GM18909 (cell line): ENCODE measurements around the gene CDK5RAP3.
"Not testable (repeated sequence)": the region's sequence is repeated elsewhere in the genome, so short reads cannot be mapped to it uniquely, and the experiment has no call there.

ENCODE experiments used
- ATAC-seq: cut with Tn5 transposase; IDR thresholded peaks from one replicate; pipeline ENCODE4 v1.9.1; 2021; ENCODE audit warnings: mild to moderate bottlenecking; ENCODE audit not compliant: unreplicated experiment, poor library complexity

The CDK5RAP3 gene

DNA sequence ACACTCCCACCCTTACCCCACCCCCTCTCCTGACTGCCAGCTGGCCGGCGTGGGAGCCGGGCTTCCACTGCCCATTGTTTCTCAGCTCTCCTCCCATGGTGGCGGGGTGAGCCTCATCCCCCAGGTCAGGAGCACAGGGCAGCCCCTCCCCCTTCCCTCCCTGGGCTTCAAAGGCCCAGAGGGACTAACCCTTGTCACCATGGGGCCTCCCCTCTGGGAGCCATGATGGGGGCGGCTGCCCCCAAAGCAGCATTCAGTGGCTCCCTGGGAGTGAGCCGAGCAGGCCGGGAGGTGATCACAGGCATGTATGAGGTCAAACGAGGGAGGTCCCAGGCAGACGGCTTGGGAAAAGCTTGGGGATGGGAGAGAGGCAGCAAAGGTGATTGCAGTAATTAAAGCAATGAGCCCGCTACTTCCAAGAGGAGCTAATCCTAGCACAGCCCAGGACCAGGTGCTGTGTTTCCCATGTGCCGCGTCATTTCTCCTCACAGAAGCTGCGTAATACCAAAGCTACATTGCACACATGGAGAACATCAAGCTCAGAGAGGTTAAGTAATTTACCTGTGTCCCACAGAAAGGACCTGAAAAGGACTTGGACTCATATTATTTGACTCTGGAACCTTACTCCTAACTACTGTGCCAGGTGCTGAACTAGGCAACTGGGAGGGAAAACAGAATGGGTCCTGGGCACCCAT lies 24.5 kb downstream of the CDK5RAP3 start:
- ATAC-seq = no peak

- no peak for ATAC-seq
Observed at GRCh38 chr17:47996201-47996600, 25.3 kb downstream of the CDK5RAP3 start.

DNA sequence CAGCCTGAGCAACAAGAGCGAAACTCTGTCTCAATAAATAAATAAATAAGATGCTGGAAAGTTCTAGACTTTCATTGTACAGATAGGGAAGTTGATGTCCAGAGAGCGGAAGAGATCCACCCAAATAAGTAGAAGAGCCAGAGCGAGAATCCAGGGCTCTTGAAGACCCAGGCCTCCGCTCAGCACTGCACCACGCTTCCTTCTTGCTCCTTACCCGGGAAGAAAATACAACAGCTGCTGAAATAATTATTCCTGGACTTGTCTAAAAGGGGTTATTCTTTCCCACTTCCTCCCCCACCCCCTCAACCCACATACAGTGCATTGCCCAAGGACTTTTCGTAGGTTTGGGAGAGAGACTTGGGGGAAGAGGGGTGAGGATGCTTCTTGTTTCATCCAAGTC lies 26.7 kb downstream of the CDK5RAP3 start:
- no peak for ATAC-seq

DNA sequence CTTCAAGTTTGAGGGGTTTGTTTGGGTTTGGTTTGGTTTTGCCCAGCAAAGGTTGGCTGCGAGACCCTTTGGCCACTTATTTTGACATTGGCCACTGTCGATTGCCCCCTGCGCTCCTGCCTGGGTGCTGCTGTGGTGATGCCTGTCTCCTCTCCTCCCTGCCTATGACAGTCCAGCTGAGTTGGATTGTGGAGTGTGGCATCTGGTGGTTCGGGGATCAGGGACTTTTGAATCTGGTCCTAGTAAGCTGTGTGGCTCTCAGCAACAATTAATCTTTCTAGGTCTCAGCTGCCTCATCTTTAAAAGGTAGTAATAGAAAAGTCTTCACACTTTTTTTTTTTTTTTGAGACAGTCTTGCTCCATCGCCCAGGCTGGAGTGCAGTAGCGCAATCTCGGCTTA lies 27.1 kb downstream of the CDK5RAP3 start:
- no peak for ATAC-seq

DNA sequence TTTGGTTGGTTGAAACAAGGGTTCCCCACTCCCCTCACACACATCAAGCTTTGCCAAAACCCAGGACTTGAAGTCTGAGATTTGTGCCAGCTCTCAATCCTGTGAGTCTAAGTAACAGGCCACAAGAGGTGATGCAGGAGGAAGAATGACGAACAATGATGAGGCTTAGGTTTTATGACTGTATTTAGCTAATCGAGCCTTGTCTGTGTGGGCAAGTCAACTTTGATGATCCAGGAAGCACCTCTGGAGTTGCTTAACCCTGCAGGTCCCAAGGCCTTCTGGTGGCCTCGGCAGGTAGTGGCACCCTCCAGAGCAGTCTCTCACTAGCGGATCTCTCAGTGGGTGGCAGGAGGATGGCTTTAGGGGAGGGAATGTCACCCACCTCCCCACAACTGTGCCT lies 28.7 kb downstream of the CDK5RAP3 start:
- no peak for ATAC-seq

GRCh38 chr17:48001197-48001596 lies 30.3 kb downstream of the CDK5RAP3 start:
- no peak for ATAC-seq

- not testable (repeated sequence) for ATAC-seq
Observed at GRCh38 chr17:48001657-48002056, 30.7 kb downstream of the CDK5RAP3 start.

DNA sequence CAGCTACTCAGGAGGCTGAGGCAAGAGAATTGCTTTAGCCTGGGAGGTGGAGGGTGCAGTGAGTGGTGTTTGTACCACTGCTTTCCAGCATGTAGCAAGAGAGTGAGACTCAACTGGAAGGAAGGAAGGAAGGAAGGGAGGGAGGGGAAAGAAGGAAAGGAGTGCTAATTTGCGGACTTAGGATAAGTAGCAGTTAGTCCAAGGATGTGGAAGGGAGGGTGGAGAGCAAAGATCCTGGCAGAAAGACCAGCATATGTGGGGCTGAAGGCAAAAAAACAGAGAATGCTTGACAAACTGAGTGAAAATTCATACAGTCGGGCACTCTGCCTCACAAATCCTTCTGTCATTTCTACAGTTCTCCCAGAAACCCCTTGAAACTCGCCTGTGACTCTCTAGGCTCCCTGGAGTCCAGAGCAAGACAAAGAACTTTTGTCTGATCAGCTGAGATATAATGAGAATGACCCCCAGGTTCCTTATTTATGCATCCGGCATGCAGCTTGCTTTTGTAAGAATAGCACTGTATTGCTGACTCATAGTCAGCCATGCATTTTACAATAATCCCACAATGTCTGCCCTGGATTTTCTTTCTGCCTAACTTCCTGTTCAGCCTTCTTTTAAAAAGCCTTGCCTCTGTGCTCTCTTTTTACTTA lies 31.5 kb downstream of the CDK5RAP3 start:
- no peak for ATAC-seq

- no peak for ATAC-seq
Observed at GRCh38 chr17:48002916-48003416, 32.1 kb downstream of the CDK5RAP3 start.

- no peak for ATAC-seq
Observed at GRCh38 chr17:48003417-48004151, 32.7 kb downstream of the CDK5RAP3 start.

GRCh38 chr17:48004983-48005382 lies 34.1 kb downstream of the CDK5RAP3 start:
- ATAC-seq = no peak

DNA sequence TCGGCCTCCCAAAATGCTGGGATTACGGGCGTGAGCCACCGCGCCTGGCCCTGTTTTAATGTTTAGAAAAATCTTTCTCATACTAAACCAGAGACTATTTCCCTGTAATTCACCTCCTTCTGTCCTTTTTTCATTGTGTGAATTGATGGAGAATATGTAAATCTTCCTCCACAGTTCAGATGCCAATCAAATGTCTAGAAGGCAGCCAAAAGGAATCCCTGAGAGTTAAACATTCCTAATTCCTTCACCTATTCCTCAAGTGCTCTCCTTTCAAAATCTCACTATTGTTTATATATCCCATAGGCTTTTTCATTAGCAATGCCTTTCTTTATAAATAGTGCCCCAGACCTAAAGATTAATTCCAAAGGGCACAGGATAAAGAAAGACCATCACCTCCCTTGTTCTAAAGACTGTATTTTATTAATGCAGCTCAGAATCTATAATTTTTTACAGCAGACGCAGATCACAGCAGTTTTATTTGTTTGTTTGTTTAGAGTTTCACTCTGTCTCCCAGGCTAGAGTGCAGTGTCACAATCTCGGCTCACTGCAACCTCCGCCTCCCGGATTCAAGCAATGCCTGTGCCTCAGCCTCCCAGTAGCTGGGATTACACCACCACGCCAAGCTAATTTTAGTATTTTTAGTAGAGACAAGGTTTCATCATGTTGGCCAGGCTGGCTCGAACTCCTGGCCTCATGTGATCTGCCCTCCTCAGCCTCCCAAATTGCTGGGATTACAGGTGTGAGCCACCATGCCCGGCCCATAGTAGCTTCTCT lies 36.2 kb downstream of the CDK5RAP3 start:
- no peak for ATAC-seq

DNA sequence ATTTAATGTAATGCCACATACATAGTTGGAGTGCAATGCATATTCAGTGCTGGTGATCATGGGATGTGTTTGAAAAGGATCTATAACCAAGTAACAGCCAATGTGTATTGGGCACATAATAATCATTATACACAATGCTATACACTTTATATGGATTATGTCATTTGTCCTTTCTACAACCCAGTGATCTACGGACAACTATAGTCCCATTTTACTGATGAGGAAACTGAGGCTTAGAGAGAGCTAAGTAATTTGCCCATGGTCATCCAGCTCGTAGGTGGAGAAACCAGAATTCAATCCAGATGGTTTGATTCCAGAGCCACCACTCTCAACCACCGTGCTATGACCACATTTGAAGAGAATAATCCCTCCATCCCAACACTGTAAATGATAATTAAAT lies 39.3 kb downstream of the CDK5RAP3 start:
- ATAC-seq = no peak

DNA sequence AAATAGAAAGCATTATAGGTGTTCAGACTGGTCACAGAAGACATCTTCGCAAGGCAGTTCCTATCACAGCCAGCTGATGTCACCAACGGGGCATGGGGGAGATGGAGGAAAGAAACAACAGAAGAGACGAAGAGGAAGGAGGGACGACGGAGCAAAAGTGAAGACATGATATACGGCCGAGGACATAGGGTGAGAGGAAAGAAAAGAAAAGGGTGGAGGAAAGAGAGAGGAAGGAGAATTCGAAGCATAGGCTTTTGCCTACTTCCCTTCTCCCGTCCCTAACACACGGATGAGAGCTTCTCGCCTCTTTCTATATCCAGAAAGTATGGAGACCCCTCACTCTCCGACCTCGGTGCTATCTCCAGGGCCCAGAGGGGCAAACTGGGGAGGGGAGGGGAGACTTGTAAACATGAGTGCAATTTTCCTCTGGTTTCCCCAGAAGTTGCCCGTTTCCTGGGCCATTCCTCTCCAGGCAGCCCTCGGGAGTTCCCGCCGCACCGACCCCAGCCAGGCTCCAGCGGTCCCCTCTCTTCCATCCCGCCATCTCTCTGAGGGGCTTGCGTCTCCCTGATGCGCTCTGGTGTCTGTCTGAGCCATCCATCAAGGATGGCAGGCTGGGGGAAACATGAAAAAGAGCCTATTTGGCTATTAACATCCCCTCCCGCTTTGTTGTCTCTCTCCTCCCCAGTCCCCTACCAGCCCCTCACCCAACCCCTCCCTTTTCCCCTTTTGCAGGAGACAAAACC lies 40.7 kb downstream of the CDK5RAP3 start:
- no peak for ATAC-seq

DNA sequence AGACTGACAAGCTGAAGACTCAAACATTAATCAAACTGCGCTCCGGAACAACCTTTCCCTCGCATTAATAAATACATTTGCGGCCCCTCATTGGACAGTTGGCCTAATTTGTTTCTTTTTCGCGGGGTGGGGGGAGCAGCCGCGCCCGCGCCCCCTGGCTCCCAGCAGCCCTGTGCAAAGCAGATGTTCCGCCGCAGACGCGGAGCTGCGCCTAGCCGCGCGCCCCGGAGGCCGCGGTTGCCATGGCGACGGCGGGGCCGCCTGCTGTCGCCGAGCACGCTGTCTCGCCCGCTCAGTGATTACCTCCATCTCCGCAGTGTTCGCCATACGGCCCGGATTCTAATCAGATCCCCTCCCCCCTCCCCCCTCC lies 41.2 kb downstream of the CDK5RAP3 start:
- ATAC-seq = no peak

- ATAC-seq = no peak
Observed at GRCh38 chr17:48012654-48013053, 41.7 kb downstream of the CDK5RAP3 start.

- no peak for ATAC-seq
Observed at GRCh38 chr17:48013876-48014594, 43.1 kb downstream of the CDK5RAP3 start.

GRCh38 chr17:48014595-48015111 lies 43.7 kb downstream of the CDK5RAP3 start:
- no peak for ATAC-seq

GRCh38 chr17:48016112-48016511 lies 45.2 kb downstream of the CDK5RAP3 start:
- ATAC-seq = no peak
